K562 (cell line): ENCODE results near the gene PNKD.

Source experiments
- EZH2 ChIP-seq: IDR thresholded peaks from 2 replicates; pipeline ENCODE4 v1.6.1; 2012; ENCODE audit warnings: low read depth, mild to moderate bottlenecking, inconsistent platforms, low read length, borderline replicate concordance
- POLR2AphosphoS5 ChIP-seq: IDR thresholded peaks from 2 replicates; pipeline ENCODE4 v1.6.1; 2011; ENCODE audit warnings: mild to moderate bottlenecking, low read depth, low read length, moderate library complexity; ENCODE audit not compliant: control insufficient read depth, insufficient read depth
- SMAD1 ChIP-seq: fragments of 150-350 bp; IDR thresholded peaks from 2 replicates; pipeline ENCODE4 v1.6.1; 2014; ENCODE audit warnings: low read length, low read depth; ENCODE audit not compliant: partially characterized antibody
- SMARCE1 ChIP-seq: fragments of 450-650 bp; IDR thresholded peaks from 2 replicates; pipeline ENCODE4 v1.7.1; 2016; ENCODE audit warnings: mild to moderate bottlenecking
- ZKSCAN1 ChIP-seq: fragments of 150-350 bp; IDR thresholded peaks from 2 replicates; pipeline ENCODE4 v1.6.1; 2016; ENCODE audit warnings: low read depth, low read length
- ZNF274 ChIP-seq: IDR thresholded peaks from 2 replicates; pipeline ENCODE4 v1.6.1; 2011; ENCODE audit warnings: low read depth, mild to moderate bottlenecking, low read length, moderate library complexity, borderline replicate concordance
- ZNF282 ChIP-seq: sonication (generic); formaldehyde crosslinking; IDR thresholded peaks from 2 replicates; pipeline ENCODE4 v1.8.1; 2023; ENCODE audit warnings: missing genetic modification reagents
- ZNF644 ChIP-seq: fragments of 200-800 bp; sonication (Bioruptor generic); IDR thresholded peaks from 2 replicates; pipeline ENCODE4 v1.6.1; 2016; ENCODE audit warnings: low read depth, missing genetic modification characterization, missing compliant biosample characterization
- TF ChIP-seq, protein P1 (sequence below): sonication (generic); formaldehyde crosslinking; IDR thresholded peaks from 2 replicates; pipeline ENCODE4 v1.8.0; 2022; ENCODE audit warnings: missing genetic modification reagents, mild to moderate bottlenecking, borderline replicate concordance
- TF ChIP-seq, protein P2 (sequence below), 2 experiments: fragments of 450-650 bp in 1 of 2; sonication (generic) in 1 of 2; formaldehyde crosslinking in 1 of 2; IDR thresholded peaks in 1 of 2; conservative IDR thresholded peaks in 1 of 2; 2 replicates each; pipeline versions ENCODE4 v1.6.1 to v1.8.1; 2016 to 2023; ENCODE audit warnings: mild to moderate bottlenecking in 2 of 2, moderate library complexity in 2 of 2, inconsistent platforms in 1 of 2, missing genetic modification reagents in 1 of 2
- TF ChIP-seq, protein P3 (sequence below): sonication (generic); formaldehyde crosslinking; IDR thresholded peaks from 2 replicates; pipeline ENCODE4 v1.9.0; 2022; ENCODE audit warnings: mild to moderate bottlenecking, missing genetic modification reagents
- TF ChIP-seq, protein P4 (sequence below), 3 experiments: IDR thresholded peaks in 2 of 3; conservative IDR thresholded peaks in 1 of 3; 2 replicates each; pipeline ENCODE4 v1.5.1; 2011 to 2012; ENCODE audit warnings: low read length in 3 of 3, mild to moderate bottlenecking in 3 of 3, control low read depth in 2 of 3, improper control_type of control experiment in 1 of 3, inconsistent platforms in 1 of 3, low read depth in 1 of 3, mixed read lengths in 1 of 3, moderate library complexity in 1 of 3; ENCODE audit not compliant: insufficient read depth in 2 of 3

DNA sequence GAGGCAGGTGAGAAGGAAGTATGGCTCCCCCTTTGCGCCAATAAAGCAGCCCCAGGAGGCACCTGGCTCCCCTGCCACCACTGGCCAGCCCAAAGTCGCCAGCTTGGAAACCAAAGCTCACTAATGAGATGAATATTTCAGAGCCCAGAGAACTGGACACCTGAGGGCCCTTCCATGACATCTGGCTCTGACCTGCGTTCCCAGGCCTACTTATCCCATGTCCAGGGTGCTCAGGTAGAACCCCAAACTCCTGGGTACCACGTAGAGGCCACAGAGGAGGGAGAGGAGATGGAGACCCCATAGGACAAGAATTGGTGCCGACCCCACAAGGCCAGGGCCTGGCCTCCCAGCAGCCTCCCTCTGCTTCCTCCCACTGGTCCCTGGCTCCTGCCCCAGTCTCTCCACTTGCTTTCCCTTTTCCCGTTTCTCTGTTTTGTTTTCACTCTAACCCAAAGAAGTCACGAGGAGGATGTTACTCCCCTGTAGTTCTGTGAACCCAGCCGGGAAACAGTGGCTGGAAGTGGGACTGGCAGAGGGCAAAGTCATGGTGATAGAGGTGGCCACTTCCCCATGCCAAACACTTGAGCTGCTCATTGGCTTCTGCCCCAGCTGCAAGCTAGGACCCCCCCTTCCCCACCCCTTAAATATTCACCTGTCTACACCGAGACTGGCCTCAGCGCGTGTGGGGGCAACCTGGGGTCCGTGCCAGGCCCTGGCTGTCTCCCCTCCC, 21.2 kb downstream of the PNKD start:
- TF ChIP-seq, protein P1, sequence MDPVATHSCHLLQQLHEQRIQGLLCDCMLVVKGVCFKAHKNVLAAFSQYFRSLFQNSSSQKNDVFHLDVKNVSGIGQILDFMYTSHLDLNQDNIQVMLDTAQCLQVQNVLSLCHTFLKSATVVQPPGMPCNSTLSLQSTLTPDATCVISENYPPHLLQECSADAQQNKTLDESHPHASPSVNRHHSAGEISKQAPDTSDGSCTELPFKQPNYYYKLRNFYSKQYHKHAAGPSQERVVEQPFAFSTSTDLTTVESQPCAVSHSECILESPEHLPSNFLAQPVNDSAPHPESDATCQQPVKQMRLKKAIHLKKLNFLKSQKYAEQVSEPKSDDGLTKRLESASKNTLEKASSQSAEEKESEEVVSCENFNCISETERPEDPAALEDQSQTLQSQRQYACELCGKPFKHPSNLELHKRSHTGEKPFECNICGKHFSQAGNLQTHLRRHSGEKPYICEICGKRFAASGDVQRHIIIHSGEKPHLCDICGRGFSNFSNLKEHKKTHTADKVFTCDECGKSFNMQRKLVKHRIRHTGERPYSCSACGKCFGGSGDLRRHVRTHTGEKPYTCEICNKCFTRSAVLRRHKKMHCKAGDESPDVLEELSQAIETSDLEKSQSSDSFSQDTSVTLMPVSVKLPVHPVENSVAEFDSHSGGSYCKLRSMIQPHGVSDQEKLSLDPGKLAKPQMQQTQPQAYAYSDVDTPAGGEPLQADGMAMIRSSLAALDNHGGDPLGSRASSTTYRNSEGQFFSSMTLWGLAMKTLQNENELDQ (CRISPR knock-in tag): no peak
- TF ChIP-seq ZNF274: no peak
- TF ChIP-seq POLR2AphosphoS5: no peak
- no peak for TF ChIP-seq EZH2
- TF ChIP-seq ZNF644 (tag): no peak
- no peak for TF ChIP-seq SMAD1
- no peak for TF ChIP-seq ZKSCAN1
- TF ChIP-seq, protein P2, sequence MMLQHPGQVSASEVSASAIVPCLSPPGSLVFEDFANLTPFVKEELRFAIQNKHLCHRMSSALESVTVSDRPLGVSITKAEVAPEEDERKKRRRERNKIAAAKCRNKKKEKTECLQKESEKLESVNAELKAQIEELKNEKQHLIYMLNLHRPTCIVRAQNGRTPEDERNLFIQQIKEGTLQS (IDR thresholded peaks at IDR 0.05): no peak
- TF ChIP-seq, protein P2 (CRISPR knock-in tag; conservative IDR thresholded peaks at IDR 0.05): no peak
- TF ChIP-seq SMARCE1: no peak
- no peak for TF ChIP-seq ZNF282 (CRISPR knock-in tag)
- TF ChIP-seq, protein P3, sequence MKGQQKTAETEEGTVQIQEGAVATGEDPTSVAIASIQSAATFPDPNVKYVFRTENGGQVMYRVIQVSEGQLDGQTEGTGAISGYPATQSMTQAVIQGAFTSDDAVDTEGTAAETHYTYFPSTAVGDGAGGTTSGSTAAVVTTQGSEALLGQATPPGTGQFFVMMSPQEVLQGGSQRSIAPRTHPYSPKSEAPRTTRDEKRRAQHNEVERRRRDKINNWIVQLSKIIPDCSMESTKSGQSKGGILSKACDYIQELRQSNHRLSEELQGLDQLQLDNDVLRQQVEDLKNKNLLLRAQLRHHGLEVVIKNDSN (CRISPR knock-in tag): no peak
- TF ChIP-seq, protein P4, sequence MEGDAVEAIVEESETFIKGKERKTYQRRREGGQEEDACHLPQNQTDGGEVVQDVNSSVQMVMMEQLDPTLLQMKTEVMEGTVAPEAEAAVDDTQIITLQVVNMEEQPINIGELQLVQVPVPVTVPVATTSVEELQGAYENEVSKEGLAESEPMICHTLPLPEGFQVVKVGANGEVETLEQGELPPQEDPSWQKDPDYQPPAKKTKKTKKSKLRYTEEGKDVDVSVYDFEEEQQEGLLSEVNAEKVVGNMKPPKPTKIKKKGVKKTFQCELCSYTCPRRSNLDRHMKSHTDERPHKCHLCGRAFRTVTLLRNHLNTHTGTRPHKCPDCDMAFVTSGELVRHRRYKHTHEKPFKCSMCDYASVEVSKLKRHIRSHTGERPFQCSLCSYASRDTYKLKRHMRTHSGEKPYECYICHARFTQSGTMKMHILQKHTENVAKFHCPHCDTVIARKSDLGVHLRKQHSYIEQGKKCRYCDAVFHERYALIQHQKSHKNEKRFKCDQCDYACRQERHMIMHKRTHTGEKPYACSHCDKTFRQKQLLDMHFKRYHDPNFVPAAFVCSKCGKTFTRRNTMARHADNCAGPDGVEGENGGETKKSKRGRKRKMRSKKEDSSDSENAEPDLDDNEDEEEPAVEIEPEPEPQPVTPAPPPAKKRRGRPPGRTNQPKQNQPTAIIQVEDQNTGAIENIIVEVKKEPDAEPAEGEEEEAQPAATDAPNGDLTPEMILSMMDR (IDR thresholded peaks at IDR 0.05 in 2 of 3, conservative IDR thresholded peaks at IDR 0.05 in 1 of 3; ENCODE audit: insufficient read depth in 2 of 3, low read depth in 1 of 3, low read length in 3 of 3): no peak
